ENCODE measurements around the gene CEACAM8.

CEACAM8 gene

DNA sequence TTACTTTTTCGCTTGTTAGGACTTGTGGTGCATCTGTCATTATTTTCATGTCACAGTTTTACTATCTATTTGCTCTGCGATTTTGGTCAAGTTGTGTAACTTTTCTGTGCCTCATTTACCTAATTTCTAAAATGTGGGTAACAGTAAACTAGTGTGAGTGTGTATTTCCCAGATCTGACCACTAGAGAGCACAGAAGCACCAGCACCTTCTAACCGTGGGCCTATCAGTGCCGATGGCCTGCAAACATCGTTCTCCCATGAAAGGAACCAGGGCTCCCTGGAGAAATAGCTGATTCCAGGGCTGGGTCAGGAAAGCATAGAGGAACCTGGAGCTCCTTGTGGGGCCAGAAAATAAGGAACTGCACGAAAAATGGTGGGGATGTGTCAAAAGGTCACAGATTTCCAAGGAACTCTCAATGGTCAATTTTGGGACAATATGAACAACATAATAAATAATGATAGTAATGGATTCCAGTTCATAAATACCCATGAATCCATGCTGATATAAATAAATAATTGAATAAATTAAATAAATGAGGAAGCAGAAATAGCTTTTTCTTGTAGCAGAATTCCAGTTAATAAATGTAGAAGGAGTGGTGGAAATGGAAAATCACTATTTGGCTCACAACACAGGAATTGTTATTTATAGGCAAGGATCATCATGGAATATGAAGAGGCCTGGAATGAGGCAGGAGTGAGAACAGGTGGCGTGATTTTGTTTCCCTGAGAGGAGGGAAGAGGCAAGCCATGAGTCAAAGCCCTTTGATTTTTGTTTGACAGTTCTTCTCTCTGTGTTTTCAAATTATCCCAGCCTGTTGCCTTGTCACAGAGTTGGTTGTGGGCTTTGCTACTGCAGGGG is 31.1 kb downstream of the CEACAM8 start:
- Histone ChIP-seq H3K4me3 (ENCODE audit: low read depth, low read length) (no peak overlapping the region), H3K27ac (ENCODE audit: extremely low read depth, low read depth, low read length) (no peak overlapping the region), H3K4me1 (ENCODE audit: control insufficient read depth, insufficient read depth, low read length) (no peaks in the 10 kb centered on the region), H3K36me3 (ENCODE audit: control insufficient read depth in 2 of 2, insufficient read depth in 1 of 2, low read length in 2 of 2) (no peaks in the 10 kb centered on the region), H3K9me3 (ENCODE audit: control insufficient read depth, insufficient read depth, low read depth, low read length) (no peaks in the 10 kb centered on the region)
- CTCF ChIA-PET = interaction anchor here (0.6 to 7.3 kb wide), 30 partner anchors 9 to 661 kb away, joined by 3 to 80 read pairs (median 5); partner anchors contain the start of genes CEACAM8 and CXCL17
- POLR2A ChIA-PET = no interaction called here
- TF ChIP-seq ZNF785 (tag by site-specific recombination; IDR thresholded peaks at IDR 0.05) (no peak), ZNF660 (tag by site-specific recombination; IDR thresholded peaks at IDR 0.05) (peak; percentile 70; the same call in 1 of the 2 replicates), RBAK (tag by site-specific recombination; IDR thresholded peaks at IDR 0.05) (no peak), ZBTB20 (tag by site-specific recombination; IDR thresholded peaks at IDR 0.05) (peak; percentile 87), ZNF335 (tag by site-specific recombination; conservative IDR thresholded peaks at IDR 0.05) (no peak), CTCF (tag by site-specific recombination; IDR thresholded peaks at IDR 0.05) (peak; percentile 69; the same call in 1 of the 2 replicates), ZBTB17 (tag by site-specific recombination; IDR thresholded peaks at IDR 0.05) (peak; percentile 84), ZNF654 (tag by site-specific recombination; IDR thresholded peaks at IDR 0.05; ENCODE audit: low read depth) (peak; percentile 41; the same call in 1 of the 2 replicates), ZFP37 (tag by site-specific recombination; IDR thresholded peaks at IDR 0.05) (no peak)
- TF ChIP-seq, protein P1, sequence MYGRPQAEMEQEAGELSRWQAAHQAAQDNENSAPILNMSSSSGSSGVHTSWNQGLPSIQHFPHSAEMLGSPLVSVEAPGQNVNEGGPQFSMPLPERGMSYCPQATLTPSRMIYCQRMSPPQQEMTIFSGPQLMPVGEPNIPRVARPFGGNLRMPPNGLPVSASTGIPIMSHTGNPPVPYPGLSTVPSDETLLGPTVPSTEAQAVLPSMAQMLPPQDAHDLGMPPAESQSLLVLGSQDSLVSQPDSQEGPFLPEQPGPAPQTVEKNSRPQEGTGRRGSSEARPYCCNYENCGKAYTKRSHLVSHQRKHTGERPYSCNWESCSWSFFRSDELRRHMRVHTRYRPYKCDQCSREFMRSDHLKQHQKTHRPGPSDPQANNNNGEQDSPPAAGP (tag by site-specific recombination; IDR thresholded peaks at IDR 0.05) = no peak

- POLR2A ChIA-PET = no interaction called here
These were observed 33.2 kb downstream of the CEACAM8 start for GRCh38 chr19:42561512-42561911.

More at GRCh38 chr19:42561512-42561911, 33.2 kb downstream of the CEACAM8 start:
- H3K4me3 ChIP-seq (ENCODE audit: low read depth, low read length) = no peak overlapping the region
- no peak overlapping the region for H3K27ac ChIP-seq (ENCODE audit: extremely low read depth, low read depth, low read length)
- no peak for TF ChIP-seq ZNF544 (tag by site-specific recombination; IDR thresholded peaks at IDR 0.05)
- no peak for TF ChIP-seq ZNF530 (tag by site-specific recombination; IDR thresholded peaks at IDR 0.05; ENCODE audit: low read depth)
- TF ChIP-seq ZNF843 (tag by site-specific recombination; IDR thresholded peaks at IDR 0.05) = no peak
- no peak for TF ChIP-seq ZNF362 (tag by site-specific recombination; IDR thresholded peaks at IDR 0.05)
- no peak for TF ChIP-seq ZFP69B (tag by site-specific recombination; IDR thresholded peaks at IDR 0.05)
- no peak for TF ChIP-seq ZNF37A (tag by site-specific recombination; IDR thresholded peaks at IDR 0.05)
- TF ChIP-seq ZNF501 (tag by site-specific recombination; IDR thresholded peaks at IDR 0.05) = no peak
- no peak for TF ChIP-seq ZBTB10 (tag by site-specific recombination; IDR thresholded peaks at IDR 0.05)
- no peak for TF ChIP-seq ZNF19 (tag by site-specific recombination; IDR thresholded peaks at IDR 0.05; ENCODE audit: low read depth)
- no peak for TF ChIP-seq ZNF394 (tag by site-specific recombination; IDR thresholded peaks at IDR 0.05; ENCODE audit: borderline replicate concordance)
- no peak for TF ChIP-seq ZNF660 (tag by site-specific recombination; IDR thresholded peaks at IDR 0.05)
- TF ChIP-seq OVOL3 (tag by site-specific recombination; IDR thresholded peaks at IDR 0.05) = no peak
- TF ChIP-seq, protein P1 (tag by site-specific recombination; IDR thresholded peaks at IDR 0.05) = no peak
- no peak for TF ChIP-seq ZNF280C (tag by site-specific recombination; IDR thresholded peaks at IDR 0.05)
- TF ChIP-seq ZNF785 (tag by site-specific recombination; IDR thresholded peaks at IDR 0.05) = no peak
- no peak for TF ChIP-seq EGR2 (tag by site-specific recombination; IDR thresholded peaks at IDR 0.05; ENCODE audit: low read depth)
- H3K4me1 ChIP-seq (ENCODE audit: control insufficient read depth, insufficient read depth, low read length) = no peaks in the 10 kb centered on the region
- CTCF ChIA-PET = interaction anchor here (0.6 to 7.3 kb wide), 6 partner anchors 11 to 123 kb away, joined by 3 to 80 read pairs (median 16); partner anchors contain the start of gene CEACAM8
- H3K9me3 ChIP-seq (ENCODE audit: control insufficient read depth, insufficient read depth, low read depth, low read length) = no peaks in the 10 kb centered on the region
- no peaks in the 10 kb centered on the region for H3K36me3 ChIP-seq (ENCODE audit: control insufficient read depth in 2 of 2, insufficient read depth in 1 of 2, low read length in 2 of 2)

Data from HEK293 (cell line).